Measurements from ENCODE around the gene SIK1.
"Not testable (repeated sequence)": the region's sequence is repeated elsewhere in the genome, so short reads cannot be mapped to it uniquely, and the experiment has no call there.

SIK1 gene

DNA sequence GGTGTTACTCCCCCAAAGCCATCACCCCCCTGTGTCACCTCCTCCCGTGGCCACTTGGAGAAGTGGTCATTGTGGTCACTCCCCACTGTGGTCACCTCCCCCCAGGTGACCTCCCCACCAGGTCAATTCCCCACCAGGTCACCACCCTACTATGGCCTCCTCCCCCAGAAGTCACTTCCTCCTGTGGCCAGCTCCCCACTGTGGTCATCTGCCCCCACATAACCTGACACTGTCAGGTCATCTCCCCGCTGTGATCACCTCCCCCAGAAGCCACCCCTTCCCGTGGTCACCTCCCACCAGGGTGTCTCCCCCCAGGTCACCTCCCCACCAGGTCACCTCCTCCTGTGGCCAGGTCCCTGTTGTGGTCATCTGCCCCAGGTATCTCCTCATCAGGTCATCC, 28.9 kb downstream of the SIK1 start:
- not testable (repeated sequence) for DNase-seq (ENCODE audit: low read depth in 4 of 4, low spot score in 1 of 4)

DNA sequence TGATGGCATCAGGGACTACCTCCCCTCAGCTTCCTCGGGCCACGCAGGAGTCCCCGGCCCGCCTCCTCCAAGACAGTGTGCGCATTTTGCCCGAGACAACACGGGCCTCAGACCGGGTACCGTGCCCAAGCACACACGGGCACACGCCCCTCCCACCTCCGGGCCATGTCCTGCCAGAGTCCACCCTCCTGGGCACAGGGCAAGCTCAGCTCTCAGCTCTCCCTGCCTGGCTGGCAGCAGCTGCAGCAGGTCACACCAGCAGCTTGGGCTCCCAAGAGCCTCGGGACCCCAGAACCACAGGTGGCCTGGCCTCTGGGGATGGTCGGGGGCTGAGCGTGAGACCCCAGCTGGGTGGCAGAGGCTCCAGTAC, 29.5 kb downstream of the SIK1 start:
- not testable (repeated sequence) for DNase-seq (ENCODE audit: low read depth in 4 of 4, low spot score in 1 of 4)

DNA sequence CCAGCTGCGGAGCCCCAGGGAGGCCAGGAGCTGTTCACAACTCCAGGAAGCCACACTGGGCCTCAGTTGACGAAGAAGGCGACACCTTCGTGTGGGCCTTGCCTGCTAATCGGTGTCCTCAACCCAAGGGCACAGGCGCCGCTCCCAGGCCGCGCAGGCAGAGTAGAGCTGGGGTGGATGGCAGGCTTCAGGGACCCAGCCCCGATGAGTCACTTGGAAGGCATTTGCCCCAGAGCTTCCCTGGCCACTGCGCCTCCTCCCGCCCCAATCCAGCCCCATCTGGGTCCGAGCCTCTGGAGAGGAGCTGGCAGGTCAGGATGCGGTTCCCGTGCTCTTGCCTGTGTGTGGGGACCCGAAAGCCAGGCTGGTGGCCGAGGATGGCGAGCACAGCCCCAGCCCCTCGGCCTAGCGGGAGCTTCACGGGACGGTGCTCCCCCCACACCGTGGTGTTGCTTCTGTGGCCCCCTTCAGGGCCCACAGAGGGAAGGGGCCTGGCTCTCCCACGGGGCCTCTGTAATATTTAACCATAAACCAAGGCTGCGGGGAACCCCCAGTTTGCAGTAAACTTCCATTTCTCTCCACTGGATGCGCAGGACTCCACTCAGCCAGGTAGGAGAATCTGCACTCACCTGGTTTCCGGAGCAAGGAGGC, 30.0 kb downstream of the SIK1 start:
- not testable (repeated sequence) for DNase-seq (ENCODE audit: low read depth in 4 of 4, low spot score in 1 of 4)

DNA sequence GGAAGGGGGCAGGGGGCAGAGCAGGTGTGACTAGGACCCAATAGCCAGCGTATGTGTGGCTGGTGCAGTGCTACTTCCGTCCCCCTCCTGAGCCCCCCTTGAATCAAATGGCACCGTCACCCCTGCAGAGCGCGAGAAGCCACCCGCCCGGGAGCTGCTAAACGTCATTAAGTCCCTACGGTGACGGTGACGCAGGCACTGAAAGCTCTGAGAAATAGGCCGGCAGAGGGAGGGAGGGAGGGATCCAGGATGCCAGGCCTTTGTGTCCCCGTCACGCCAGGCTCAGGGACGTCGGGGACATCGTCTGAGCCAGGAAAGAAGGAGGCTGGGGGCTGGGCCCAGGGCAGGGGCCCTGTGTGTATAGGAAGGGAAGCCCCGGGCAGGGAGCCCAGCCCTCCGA, 43.6 kb downstream of the SIK1 start:
- not testable (repeated sequence) for DNase-seq (ENCODE audit: low read depth in 4 of 4, low spot score in 1 of 4)

DNA sequence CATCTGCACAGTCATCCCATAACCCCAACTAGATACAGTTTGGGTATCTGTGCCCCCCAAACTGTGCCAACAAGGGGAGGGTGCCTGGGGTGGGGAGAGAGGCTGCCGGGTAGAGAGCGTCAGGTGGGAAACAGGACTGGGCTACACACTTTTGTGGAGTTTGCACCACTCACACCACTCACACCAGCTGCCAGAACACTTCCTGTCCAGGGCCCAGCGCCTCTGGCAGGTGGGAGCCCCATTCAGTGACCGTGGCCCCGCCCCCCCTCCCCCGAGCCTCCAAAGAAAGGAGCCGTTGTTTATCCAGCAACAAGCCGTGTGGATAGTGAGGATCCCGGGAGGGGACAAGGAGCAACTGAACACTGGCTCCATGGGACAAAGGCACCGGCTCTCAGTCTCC, 44.0 kb downstream of the SIK1 start:
- not testable (repeated sequence) for DNase-seq (ENCODE audit: low read depth in 4 of 4, low spot score in 1 of 4)

DNA sequence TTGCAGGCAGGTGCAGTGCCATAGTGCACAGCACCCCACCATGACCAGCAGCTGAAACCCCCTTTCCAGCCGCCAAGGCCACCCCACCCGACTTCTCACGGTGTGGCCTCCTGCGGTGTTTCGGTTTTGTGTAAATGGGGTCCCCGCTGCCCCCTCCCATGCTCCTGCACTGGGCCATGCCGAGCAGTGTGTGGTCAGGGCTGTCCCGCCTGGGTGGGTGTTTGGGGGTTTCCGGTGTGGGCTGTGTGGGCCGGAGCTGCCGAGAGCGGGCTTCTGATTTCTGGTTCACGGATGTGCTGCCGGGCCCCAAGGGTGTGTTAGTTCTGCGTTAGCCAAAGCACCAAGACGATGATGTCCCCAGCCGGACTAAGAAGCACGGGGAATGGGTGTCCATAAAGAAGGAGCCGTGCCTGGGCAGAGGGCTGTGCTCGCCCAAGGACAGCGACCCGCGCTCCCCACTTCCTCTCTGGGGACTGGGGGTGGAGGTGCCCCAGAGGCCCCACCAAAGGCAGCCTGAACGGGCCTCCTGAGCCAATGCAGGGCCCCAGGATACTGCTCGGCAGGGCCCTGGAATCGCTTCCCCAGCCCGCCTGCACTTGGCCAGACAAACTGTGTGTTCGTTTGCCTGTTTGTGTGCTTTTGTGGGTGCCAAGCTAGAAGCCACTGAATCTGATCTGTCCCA, 45.9 kb downstream of the SIK1 start:
- DNase-seq (ENCODE audit: low read depth in 4 of 4, low spot score in 1 of 4): not testable (repeated sequence)

DNA sequence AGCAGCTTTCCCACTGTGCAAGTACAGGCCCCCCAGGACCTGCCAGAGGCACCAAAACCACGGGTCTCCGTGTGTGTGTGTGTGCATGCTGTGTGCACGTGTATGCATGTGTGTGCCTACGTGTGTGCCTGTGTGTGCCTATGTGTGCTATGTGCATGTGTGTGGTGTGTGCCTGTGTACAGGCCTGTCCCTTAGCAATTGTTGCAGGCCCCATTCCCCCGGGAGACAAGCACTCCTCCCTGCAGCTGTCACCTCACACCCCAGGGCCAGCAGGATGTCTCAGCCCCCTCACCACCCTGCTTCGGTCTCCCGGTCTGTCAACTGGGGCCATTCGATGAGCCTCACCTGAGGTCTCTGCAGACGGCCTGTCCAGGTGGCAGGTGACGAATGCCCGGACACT, 46.6 kb downstream of the SIK1 start:
- not testable (repeated sequence) for DNase-seq (ENCODE audit: low read depth in 4 of 4, low spot score in 1 of 4)

DNA sequence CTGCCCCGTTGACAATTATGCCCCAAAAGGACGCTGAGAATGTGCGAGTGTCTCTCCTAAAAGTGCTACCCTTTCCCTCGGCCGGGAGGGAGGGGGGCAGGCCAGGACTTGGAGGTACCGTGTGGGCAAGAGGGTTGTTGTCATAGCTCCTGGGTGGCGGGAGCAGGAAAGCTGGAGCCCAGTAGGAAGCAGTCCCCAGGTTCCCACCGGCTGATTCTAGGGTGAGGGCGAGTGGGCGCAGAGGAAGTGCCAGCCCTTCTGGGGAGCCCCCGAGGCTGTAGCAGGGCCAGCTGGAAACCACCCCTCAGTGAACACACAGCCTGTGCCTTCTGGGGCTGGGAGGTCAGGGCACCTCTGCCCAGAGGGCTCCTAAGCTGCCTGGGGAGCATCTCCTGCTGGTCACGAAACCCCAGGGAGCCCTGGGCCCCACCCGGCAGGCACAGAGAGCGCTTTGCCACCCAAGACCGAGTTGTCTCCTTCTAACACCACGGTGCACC, 47.3 kb downstream of the SIK1 start:
- not testable (repeated sequence) for DNase-seq (ENCODE audit: low read depth in 4 of 4, low spot score in 1 of 4)

DNA sequence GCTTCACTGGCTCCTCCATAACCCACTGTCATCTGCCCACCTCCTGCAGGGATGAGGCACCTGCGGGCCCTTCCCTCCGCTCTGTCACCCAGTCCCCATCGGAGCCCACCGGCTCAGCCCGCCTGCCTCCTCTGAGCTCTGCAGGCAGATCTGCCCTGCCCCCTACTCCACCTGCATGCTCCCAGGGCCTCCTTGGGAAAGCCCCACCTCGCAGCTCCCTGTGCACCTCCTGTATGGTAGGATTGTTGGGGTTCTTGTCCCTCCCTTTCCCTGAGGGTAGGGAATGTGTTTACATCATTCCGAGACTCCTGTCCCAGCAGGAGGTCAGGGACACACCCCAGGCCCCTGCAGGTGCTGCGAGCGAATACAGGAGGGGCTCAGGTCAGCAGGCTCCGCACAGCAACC, 50.5 kb downstream of the SIK1 start:
- no peak for DNase-seq (ENCODE audit: low read depth in 4 of 4, low spot score in 1 of 4)

DNA sequence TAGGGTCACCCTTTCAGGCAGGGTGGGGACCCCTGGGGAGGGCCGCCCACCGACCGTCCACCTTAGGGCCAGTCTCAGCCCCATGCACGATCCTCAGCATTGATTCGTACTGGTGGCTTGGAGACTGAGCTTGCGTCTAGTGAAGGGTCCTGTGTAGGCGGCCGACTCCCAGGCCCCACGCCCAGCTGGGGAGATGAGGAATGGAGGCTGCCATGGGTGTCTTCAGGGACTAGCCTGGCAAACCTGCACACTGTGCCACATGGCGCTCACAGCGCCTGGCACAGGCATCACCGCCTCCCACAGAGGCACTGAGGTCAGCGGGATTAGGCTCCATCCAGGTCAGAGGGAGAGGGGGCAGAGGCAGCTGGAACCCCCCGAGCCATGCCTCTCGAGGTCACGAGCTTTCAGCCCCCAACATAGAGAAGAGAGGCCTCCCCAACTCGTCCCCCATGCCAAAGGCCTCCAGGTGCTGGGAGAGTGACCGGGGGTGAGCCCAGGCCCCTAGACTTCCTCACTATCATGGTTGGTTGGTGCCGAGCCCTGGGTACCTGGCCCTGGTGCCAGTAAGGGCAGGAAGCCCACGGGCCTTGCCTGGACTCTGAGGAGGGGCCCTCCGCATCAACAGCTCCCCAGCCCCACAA, 51.0 kb downstream of the SIK1 start:
- DNase-seq (ENCODE audit: low read depth in 4 of 4, low spot score in 1 of 4): no peak

DNA sequence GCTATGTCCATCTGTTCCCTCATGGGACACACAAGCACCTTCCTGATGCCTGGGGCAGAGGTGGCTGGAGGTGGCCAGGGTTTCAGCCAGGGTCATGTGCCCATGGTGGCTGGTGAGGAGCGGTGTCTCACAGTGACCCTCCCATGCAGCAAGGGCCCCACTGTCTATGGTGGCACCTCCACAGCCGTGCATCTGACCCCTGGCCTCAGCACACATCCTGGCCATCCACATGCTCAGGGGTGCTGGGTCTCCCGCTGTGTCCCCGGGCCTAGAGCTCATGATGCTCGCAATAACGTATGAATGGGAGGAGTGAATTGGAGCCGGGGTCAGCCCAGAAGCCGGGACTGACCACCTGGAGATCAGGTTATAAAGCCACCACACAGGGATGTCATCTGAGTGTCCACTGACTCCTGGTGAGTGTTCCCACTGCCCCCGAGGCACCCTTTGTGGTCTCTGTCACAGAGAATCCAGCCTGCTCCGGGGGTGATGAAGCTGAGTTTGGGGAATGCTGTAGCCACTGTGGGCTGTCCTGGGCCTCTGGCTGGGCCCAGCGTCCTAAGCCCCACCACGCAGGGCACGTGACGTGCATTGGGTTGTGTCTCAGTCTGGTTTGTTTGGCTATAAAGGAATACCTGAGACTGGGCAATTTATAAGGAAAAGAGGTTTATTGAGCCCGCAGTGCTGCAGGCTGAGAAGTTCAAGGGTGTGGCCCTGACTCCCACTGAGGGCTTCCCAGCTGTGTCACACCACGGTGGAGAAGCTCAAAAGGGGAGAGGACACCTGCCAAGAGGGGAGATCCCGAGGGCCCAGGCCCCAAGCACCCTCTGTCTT, 51.7 kb downstream of the SIK1 start:
- DNase-seq (ENCODE audit: low read depth in 4 of 4, low spot score in 1 of 4): no peak

DNA sequence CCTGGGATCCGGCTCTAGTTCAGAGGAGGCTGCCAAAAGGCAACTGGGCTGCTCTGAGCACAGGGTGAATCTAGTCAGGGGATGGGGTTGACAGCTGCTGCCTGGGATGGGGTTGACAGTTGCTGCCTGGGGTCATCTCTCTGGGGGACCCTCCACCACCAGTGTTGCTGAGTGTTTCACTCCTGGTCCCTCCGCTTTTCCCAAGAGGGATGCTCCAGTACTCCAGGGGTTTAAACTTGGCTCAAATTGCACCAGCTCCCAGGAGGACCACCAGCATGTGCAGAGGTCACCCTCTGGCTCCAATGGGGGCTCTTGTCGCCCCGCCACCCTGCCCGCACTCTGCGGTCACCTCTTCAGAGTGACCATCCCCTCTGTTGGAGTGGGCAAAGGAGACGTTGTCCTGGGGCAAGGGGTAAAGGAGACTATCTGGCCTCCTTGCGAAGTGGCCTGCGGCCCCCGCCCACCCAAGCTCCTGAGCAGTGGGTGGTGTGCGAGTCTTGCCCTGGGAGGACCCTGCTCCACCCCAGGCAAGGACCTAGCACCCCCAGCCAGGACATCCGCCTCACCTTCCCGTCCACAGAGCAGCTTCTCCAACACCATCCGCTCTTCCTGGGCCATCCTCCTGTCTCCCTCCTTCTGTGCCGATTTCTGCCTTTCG, 52.6 kb downstream of the SIK1 start:
- no peak for DNase-seq (ENCODE audit: low read depth in 4 of 4, low spot score in 1 of 4)

DNA sequence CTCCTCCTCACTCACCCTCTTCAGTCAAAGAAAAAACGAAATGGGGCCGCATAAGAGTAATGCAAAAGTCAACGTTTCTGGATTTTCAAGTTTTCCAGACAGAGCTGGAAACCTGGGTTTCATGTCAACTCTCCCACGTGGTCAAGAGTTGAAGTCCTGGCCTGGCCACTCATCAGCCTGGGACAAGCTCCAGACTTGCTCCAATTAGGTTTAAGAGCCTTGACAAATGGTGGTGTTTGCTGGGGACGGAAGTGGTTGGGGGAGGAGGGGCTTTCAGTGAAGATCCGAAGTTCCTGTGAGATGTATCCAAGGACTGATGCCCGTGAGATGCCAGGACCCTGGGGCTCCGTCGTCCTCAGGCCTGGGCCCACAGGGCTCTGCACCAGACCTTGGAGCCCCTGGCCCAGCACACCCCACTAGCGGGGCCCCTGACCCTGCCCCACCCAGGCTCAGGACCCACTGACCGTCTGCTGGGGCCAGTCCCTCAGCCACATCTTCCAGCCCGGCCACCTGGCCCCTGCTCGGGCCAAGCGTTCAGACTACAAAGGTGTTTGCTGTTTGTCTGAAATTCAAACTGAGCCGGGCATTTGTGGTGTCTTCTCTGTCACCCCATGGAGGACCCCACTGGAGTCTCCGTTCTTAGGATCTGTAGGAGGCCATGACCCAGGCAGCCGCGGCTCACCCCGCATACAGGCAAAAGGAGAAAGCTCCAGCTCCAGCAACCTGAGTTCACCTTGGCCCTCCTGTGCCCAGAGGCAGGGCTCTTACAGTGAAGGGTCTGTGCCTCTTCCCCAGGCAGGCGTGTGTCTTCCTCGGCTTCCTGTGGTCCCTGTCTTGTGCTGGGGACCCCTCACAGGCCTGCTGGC, 53.3 kb downstream of the SIK1 start:
- DNase-seq (ENCODE audit: low read depth in 4 of 4, low spot score in 1 of 4): no peak

DNA sequence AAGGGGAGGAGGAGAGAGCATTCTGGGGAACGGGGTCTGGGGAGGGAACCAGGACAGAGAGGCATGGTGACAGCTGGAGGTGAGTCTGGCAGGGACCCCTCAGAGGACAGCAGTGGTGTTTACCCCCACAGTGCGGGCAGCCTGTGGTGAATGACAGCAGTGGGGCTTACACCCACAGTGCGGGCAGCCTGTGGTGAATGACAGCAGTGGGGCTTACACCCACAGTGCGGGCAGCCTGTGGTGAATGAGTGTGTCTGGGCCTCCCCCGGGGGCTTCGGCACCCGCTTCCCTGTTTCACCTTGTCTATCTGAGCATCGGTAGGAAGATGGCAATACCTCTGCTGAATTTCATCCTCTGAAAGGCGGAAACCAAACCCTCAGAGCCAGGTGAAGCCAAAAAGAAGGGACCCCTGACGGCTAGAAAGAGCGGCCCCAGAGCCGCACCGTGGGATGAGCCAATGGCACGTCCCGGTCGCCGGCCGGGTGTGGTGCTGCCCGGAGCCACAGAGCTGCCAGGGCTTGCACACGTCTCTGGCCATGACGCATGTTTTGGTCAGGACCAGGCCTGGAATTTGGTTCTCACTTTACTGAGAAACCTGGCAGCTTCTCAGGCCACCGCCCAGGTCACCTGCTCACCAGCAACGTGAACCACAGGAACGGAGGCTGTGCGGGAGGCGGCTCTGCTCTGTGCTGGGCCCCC, 54.1 kb downstream of the SIK1 start:
- no peak for DNase-seq (ENCODE audit: low read depth in 4 of 4, low spot score in 1 of 4)

DNA sequence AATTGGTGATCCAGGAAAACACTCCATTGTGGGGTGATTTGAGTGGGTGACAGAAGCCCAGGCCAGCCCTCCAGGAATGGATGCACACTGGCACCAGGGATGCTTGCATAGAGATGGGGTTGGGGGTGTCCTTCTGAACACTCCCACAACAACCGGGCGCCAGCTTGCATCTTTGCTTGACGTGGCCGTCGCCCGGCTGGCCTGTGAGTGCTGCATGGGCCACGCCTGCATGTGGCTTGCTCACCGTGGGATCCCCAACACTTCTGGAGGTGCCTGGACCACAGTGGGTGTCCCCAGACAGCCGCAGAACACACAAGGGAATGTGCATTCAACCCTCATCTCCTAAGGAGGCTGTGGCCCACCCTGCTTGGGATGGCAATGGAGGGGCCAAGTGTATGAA, 55.1 kb downstream of the SIK1 start:
- no peak for DNase-seq (ENCODE audit: low read depth in 4 of 4, low spot score in 1 of 4)

DNA sequence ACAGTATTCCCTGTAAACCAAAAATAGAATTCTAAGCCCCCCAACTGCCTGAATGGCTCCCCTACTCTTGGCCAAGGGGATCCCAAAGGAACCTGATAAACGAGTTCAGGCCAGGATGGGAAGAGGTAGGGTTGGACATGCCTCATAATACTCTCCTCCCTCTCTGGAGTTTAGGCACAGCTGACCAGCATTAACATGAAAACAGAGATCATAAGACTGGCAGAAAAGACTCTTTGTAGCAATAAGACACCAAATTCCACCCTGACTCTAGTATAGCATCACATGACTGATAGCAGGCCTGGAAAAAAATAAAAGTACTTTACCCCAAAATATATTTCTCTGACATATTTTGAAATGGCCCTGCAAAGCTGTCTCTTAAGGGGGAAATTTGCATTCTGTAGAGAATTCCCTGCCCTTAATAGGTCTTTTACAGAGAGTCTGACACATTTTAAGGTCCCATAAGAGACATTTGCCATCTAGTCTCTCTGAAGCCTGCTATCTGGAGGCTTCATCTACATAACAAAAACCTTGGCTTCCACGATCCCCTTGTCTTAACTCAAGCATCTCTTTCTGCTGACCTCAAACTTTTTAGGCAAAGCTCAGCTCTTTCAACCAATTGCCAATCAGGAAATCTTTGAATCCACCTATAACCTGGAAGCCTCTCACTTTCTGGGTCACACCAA, 55.9 kb downstream of the SIK1 start:
- DNase-seq (ENCODE audit: low read depth in 4 of 4, low spot score in 1 of 4): no peak

DNA sequence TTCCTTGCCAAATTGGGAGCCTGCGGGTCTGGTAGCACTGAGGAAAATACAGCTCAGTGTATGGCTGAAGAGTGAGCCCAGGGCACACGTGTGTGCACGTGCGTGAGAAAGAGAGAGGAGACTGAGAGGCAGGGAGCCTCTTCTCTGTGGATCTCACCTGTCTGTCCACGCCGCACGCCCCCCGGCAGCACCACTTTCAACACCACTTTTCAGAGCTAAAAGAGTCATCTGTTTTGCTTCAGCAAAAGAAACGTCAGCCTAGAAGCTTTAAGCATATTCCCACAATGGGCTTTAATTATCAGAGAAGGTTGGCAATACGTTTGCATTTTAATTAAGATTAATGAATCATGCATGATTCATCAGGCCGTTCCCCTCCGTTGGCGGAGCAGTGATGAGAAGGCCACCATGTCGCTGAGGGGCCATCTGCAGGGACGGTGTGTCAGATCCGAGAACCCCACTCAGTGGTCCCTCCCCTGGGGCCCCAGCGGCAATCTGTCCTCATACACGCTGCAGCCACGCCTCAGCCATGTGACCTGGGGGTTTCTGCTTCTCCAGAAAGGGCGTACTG, 56.8 kb downstream of the SIK1 start:
- no peak for DNase-seq (ENCODE audit: low read depth in 4 of 4, low spot score in 1 of 4)

DNA sequence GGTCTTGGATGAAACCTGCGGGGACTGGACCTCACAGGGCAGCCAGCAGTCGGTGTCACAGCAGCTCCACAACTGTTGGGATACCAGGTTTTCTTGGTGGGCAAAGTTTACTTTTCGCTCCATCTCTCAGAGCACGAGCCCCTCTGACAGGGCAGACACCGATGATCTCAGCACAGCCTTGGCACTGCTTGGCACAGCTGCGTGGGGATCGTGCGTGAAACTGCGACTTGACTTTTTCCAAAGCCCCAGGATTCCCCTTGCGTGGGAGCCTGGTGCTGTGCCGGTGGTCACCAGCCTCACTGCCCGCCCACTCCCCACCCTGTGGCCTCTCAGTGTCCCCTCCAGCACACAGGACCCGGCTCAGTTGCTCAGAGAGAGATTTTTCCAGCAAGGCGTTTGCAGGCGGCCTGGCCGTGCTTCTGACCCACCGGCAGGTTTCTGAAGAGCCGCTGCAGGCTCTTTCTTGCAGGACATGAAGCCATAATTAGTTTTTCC, 57.3 kb downstream of the SIK1 start:
- DNase-seq (ENCODE audit: low read depth in 4 of 4, low spot score in 1 of 4): no peak
